Measurements from ENCODE around the gene INSYN2B. TPM values are rescaled to one million over a fixed set of nuclear protein-coding genes. Genes with fewer than 3 reads are reported as not detected.

The INSYN2B gene
- total and polyA plus RNA-seq, 2 donors (not counting 1 experiment from before 2014, with no cell fraction given) = not detected

DNA sequence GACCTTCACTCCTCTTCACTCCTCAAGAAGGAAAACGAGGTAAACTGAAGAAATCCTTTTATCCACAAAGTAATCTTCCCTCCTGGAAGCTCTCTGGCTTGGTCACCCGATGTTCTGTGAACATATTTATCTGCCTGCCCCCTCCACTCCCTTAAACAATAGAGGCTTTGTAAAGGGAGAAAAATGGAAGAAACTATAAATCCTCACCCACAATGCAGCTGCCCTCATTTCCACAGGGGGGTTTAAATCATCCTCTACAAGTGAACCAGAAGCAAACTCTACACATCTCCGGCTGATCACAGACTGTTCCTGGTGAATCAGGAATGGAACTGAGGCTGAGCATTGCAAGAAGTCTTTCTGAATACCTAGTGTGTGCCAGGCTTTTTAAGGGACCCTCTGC is 7.2 kb downstream of the INSYN2B start:
- no peak overlapping the region for H2AFZ ChIP-seq (ENCODE audit: insufficient read depth, low read depth, low read length, poor library complexity, severe bottlenecking)
- H3K36me3 ChIP-seq (replicated peaks in 1 of 2; ENCODE audit: control extremely low read depth in 1 of 2, control insufficient read depth in 1 of 2, extremely low read depth in 1 of 2, insufficient read depth in 2 of 2, low read length in 1 of 2) = peaks cover 11 to 30% of the 10 kb centered on the region in 2 experiments
- WGBS (ENCODE audit: insufficient coverage) = no CpG with 5 or more reads among the region's 3 CpGs
- no peak overlapping the region for H3K4me3 ChIP-seq (ENCODE audit: control extremely low read depth in 1 of 5, extremely low read depth in 1 of 5, insufficient read depth in 1 of 5, low read depth in 2 of 5, low read length in 4 of 5)
- ATAC-seq (ENCODE audit: low read depth) = no peak
- no peaks in the 10 kb centered on the region for H3K4me1 Mint-ChIP-seq
- H3K4me1 ChIP-seq (ENCODE audit: control insufficient read depth in 2 of 2, insufficient read depth in 2 of 2, low read length in 2 of 2) = no peaks in the 10 kb centered on the region
- H3K9me3 Mint-ChIP-seq (ENCODE audit: insufficient read depth) = no peaks in the 10 kb centered on the region
- H3K27ac ChIP-seq (ENCODE audit: low read length in 2 of 2) = no peak overlapping the region
- H3K27me3 ChIP-seq (replicated peaks in 1 of 4; ENCODE audit: control extremely low read depth in 1 of 4, control insufficient read depth in 3 of 4, insufficient read depth in 4 of 4, low read length in 3 of 4) = no peaks in the 10 kb centered on the region
- intact Hi-C loops (cut with micrococcal nuclease) = no loop called here
- no peaks in the 10 kb centered on the region for H3K79me2 ChIP-seq (ENCODE audit: control insufficient read depth, insufficient read depth, low read length)
- H3K27me3 Mint-ChIP-seq = no peaks in the 10 kb centered on the region
- TF ChIP-seq, protein P1, sequence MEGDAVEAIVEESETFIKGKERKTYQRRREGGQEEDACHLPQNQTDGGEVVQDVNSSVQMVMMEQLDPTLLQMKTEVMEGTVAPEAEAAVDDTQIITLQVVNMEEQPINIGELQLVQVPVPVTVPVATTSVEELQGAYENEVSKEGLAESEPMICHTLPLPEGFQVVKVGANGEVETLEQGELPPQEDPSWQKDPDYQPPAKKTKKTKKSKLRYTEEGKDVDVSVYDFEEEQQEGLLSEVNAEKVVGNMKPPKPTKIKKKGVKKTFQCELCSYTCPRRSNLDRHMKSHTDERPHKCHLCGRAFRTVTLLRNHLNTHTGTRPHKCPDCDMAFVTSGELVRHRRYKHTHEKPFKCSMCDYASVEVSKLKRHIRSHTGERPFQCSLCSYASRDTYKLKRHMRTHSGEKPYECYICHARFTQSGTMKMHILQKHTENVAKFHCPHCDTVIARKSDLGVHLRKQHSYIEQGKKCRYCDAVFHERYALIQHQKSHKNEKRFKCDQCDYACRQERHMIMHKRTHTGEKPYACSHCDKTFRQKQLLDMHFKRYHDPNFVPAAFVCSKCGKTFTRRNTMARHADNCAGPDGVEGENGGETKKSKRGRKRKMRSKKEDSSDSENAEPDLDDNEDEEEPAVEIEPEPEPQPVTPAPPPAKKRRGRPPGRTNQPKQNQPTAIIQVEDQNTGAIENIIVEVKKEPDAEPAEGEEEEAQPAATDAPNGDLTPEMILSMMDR (IDR thresholded peaks at IDR 0.05) = no peak
- TF ChIP-seq EZH2 (IDR thresholded peaks at IDR 0.05; ENCODE audit: borderline replicate concordance, insufficient read depth, low read depth, low read length, poor library complexity, severe bottlenecking) = no peak
- ChIA-PET CTCF (no interaction called here), POLR2A (no interaction called here)
- H3K4me2 ChIP-seq (replicated peaks; ENCODE audit: low read depth, low read length, poor library complexity, severe bottlenecking) = no peak overlapping the region
- H3K9me3 ChIP-seq (ENCODE audit: control extremely low read depth in 1 of 3, control insufficient read depth in 2 of 3, insufficient read depth in 1 of 3, low read length in 2 of 3) = no peaks in the 10 kb centered on the region
- no peak overlapping the region for H3K4me3 Mint-ChIP-seq
- peaks cover 5% of the 10 kb centered on the region for H4K20me1 ChIP-seq (ENCODE audit: control insufficient read depth, insufficient read depth, low read length, poor library complexity, severe bottlenecking)
- DNase-seq = no peak
- H3K9ac ChIP-seq (ENCODE audit: low read length) = no peak overlapping the region
- H3K27ac Mint-ChIP-seq = no peak overlapping the region

- Mint-ChIP-seq H3K4me1 (no peaks in the 10 kb centered on the region), H3K4me3 (no peak overlapping the region), H3K9me3 (ENCODE audit: insufficient read depth) (no peaks in the 10 kb centered on the region), H3K27me3 (no peaks in the 10 kb centered on the region), H3K27ac (no peak overlapping the region)
- Histone ChIP-seq H3K4me2 (replicated peaks; ENCODE audit: low read depth, low read length, poor library complexity, severe bottlenecking) (no peak overlapping the region), H3K9me3 (ENCODE audit: control extremely low read depth in 1 of 3, control insufficient read depth in 2 of 3, insufficient read depth in 1 of 3, low read length in 2 of 3) (no peaks in the 10 kb centered on the region), H3K36me3 (replicated peaks in 1 of 2; ENCODE audit: control extremely low read depth in 1 of 2, control insufficient read depth in 1 of 2, extremely low read depth in 1 of 2, insufficient read depth in 2 of 2, low read length in 1 of 2) (peaks cover 11 to 30% of the 10 kb centered on the region in 2 experiments), H3K4me3 (ENCODE audit: control extremely low read depth in 1 of 5, extremely low read depth in 1 of 5, insufficient read depth in 1 of 5, low read depth in 2 of 5, low read length in 4 of 5) (no peak overlapping the region), H3K4me1 (ENCODE audit: control insufficient read depth in 2 of 2, insufficient read depth in 2 of 2, low read length in 2 of 2) (no peaks in the 10 kb centered on the region), H3K27ac (ENCODE audit: low read length in 2 of 2) (no peak overlapping the region), H2AFZ (ENCODE audit: insufficient read depth, low read depth, low read length, poor library complexity, severe bottlenecking) (no peak overlapping the region), H3K27me3 (replicated peaks in 1 of 4; ENCODE audit: control extremely low read depth in 1 of 4, control insufficient read depth in 3 of 4, insufficient read depth in 4 of 4, low read length in 3 of 4) (no peaks in the 10 kb centered on the region), H3K79me2 (ENCODE audit: control insufficient read depth, insufficient read depth, low read length) (no peaks in the 10 kb centered on the region), H4K20me1 (ENCODE audit: control insufficient read depth, insufficient read depth, low read length, poor library complexity, severe bottlenecking) (peaks cover 5% of the 10 kb centered on the region), H3K9ac (ENCODE audit: low read length) (no peak overlapping the region)
- CTCF ChIA-PET = interaction anchor here (1.8 kb wide), 1 partner anchor 9 kb away, joined by 5 read pairs; the partner anchor contains the start of gene INSYN2B
- POLR2A ChIA-PET = interaction anchor here (0.7 kb wide), 1 partner anchor 207 kb away, joined by 3 read pairs; no protein-coding TSS in a partner anchor
- no peak for DNase-seq
- no peak for ATAC-seq (ENCODE audit: low read depth)
- TF ChIP-seq, protein P1 (IDR thresholded peaks at IDR 0.05) = no peak
- intact Hi-C loops (cut with micrococcal nuclease) = no loop called here
- 100% methylated on average over 1 of the region's 1 CpG for WGBS (ENCODE audit: insufficient coverage)
Observed at GRCh38 chr5:169971780-169972179, 8.5 kb downstream of the INSYN2B start.

Data from B cell (primary cell).